AG09309 (cell line): ENCODE data around the gene PAFAH1B2.

Experiments
- DNase-seq: peaks from one replicate; pipeline ENCODE4 v3.0.0-alpha.2; 2010; ENCODE audit warnings: low read depth
- H3K4me3 ChIP-seq: 2 replicates; pipeline ENCODE4 v1.5.1; 2011; ENCODE audit warnings: mild to moderate bottlenecking, low read depth, low read length, moderate library complexity; ENCODE audit not compliant: control insufficient read depth
- CTCF ChIP-seq: IDR thresholded peaks from 2 replicates; pipeline ENCODE4 v1.5.1; 2011; ENCODE audit warnings: mild to moderate bottlenecking, low read depth, low read length, inconsistent platforms; ENCODE audit not compliant: insufficient read depth, control insufficient read depth; ENCODE audit errors: missing control alignments

PAFAH1B2 gene

GRCh38 chr11:117178210-117179034 lies 34.3 kb downstream of the PAFAH1B2 start, which contains the start of gene SIDT2:
TSS of gene SIDT2 (plus strand) at chr11:117178743. CDS start at chr11:117179264, 521 bp downstream.
- TF ChIP-seq CTCF: no peak
- H3K4me3 ChIP-seq: peak within 1 kb of the TSS; percentile 62
- peak; percentile 52 for DNase-seq

- no peak for TF ChIP-seq CTCF
- peak overlapping the region; percentile 62 for H3K4me3 ChIP-seq
- no peak for DNase-seq
These were observed 35.2 kb downstream of the PAFAH1B2 start for GRCh38 chr11:117179048-117179999.

DNA sequence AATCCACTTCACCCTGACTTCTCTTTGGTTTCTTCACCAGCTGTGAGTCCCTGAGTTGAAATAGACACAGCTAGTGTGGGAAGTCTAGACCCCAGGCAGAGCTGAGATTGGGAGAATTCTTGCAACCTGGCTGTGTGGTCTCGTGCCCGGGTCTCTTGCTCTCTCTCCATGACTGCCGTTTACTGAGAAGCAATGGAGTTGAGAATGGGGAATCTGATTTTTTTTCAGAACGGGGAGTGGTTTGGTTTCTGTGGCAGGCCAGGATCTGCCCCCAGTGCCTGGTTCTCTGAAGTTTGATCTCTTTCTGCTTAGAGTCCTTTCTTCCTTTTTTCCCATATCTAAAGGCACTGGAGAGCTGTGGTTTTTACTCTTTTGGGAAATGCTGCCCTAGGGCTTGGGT lies 35.9 kb downstream of the PAFAH1B2 start:
- DNase-seq: no peak
- TF ChIP-seq CTCF: no peak
- peak overlapping the region; percentile 62 for H3K4me3 ChIP-seq

- TF ChIP-seq CTCF: peak; percentile 84
- peak; percentile 40 for DNase-seq
- H3K4me3 ChIP-seq: no peak overlapping the region
These were observed 36.8 kb downstream of the PAFAH1B2 start for GRCh38 chr11:117180661-117181585.

DNA sequence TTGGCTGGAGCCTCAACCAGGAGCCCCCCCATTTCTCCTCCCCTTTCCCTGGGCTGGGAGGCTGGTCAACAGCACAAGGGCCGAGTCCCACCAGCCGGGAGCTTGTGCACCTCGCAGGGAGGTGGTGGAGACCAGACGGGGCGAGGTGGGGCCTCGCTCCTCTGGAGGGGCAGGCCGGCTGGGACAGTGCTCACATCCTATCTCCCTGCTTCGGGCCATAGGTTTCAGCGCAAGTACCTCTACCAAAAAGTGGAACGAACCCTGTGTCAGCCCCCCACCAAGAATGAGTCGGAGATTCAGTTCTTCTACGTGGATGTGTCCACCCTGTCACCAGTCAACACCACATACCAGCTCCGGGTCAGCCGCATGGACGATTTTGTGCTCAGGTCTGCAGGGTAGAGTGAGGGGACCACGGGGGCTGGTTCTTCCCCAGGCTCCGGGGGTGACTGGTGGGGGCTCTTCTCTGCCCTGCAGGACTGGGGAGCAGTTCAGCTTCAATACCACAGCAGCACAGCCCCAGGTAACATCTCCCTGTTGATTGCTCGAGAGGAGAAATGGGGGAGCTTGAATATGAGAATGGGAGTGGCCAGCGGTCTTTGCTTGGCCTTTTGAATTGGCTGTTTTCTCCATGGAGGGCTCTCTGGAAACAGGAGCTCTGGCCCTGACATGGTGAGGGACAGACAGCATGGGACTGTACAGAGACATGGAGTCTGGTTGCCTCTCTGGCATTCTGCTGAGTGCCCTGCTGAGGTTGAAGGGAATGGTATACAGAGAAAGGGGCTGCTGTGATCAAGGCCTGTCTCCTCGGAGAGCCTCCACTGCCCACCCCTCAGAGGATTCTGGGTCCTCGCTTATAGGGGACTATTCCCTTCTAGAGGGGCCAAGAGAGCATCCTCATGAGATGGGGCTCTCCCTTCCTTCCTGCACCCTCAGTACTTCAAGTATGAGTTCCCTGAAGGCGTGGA lies 37.8 kb downstream of the PAFAH1B2 start:
- no peak overlapping the region for H3K4me3 ChIP-seq
- DNase-seq: no peak
- no peak for TF ChIP-seq CTCF
